Measurements from ENCODE around the gene USP16.
"Not testable (repeated sequence)": the region's sequence is repeated elsewhere in the genome, so short reads cannot be mapped to it uniquely, and the experiment has no call there.

The USP16 gene

GRCh38 chr21:29024474-29025327 lies at the start of gene USP16:
TSS of gene USP16 (plus strand) at chr21:29024668. CDS start at chr21:29027914, 3,246 bp downstream.
- DNase-seq: peak; percentile 98

GRCh38 chr21:28975397-28975796 lies 49.1 kb upstream of the USP16 start:
- no peak for DNase-seq

GRCh38 chr21:28979092-28979491 lies 45.4 kb upstream of the USP16 start:
- no peak for DNase-seq

- DNase-seq: no peak
Measured at GRCh38 chr21:28982637-28983036, 41.8 kb upstream of the USP16 start.

GRCh38 chr21:28986677-28987076 lies 37.8 kb upstream of the USP16 start:
- no peak for DNase-seq

- DNase-seq: not testable (repeated sequence)
Measured at GRCh38 chr21:28988146-28988545, 36.3 kb upstream of the USP16 start.

GRCh38 chr21:28991861-28992525 lies 32.5 kb upstream of the USP16 start:
- peak; percentile 26 for DNase-seq

- peak; percentile 100 for DNase-seq
Measured at GRCh38 chr21:28992526-28993292, 31.8 kb upstream of the USP16 start, which contains the start of gene LTN1. TSS of gene LTN1 (minus strand) at chr21:28992877. CDS start at chr21:28992805, 72 bp downstream.

- no peak for DNase-seq
Measured at GRCh38 chr21:28993293-28993629, 31.2 kb upstream of the USP16 start.

GRCh38 chr21:29002442-29003144 lies 21.9 kb upstream of the USP16 start:
- peak; percentile 99 for DNase-seq

- DNase-seq: no peak
Measured at GRCh38 chr21:29005696-29006095, 18.8 kb upstream of the USP16 start.

GRCh38 chr21:29007135-29007534 lies 17.3 kb upstream of the USP16 start:
- DNase-seq: no peak

- no peak for DNase-seq
Measured at GRCh38 chr21:29007810-29008209, 16.7 kb upstream of the USP16 start.

- DNase-seq: no peak
Measured at GRCh38 chr21:29008367-29008766, 16.1 kb upstream of the USP16 start.

GRCh38 chr21:29011236-29011635 lies 13.2 kb upstream of the USP16 start:
- not testable (repeated sequence) for DNase-seq

- peak; percentile 64 for DNase-seq
Measured at GRCh38 chr21:29017639-29018237, 6.7 kb upstream of the USP16 start.

GRCh38 chr21:29018540-29018939 lies 5.9 kb upstream of the USP16 start:
- peak; percentile 15 for DNase-seq

- no peak for DNase-seq
Measured at GRCh38 chr21:29022166-29022565, 2.3 kb upstream of the USP16 start.

GRCh38 chr21:29025328-29025713 lies 853 bp downstream of the USP16 start:
- no peak for DNase-seq

- no peak for DNase-seq
Measured at GRCh38 chr21:29029524-29029923, 5.1 kb downstream of the USP16 start.

GRCh38 chr21:29030909-29031308 lies 6.4 kb downstream of the USP16 start:
- DNase-seq: no peak

- DNase-seq: no peak
Measured at GRCh38 chr21:29033301-29033700, 8.8 kb downstream of the USP16 start.
